Measurements from ENCODE around the gene TAMALIN.

- TF ChIP-seq MAFK (IDR thresholded peaks at IDR 0.05; ENCODE audit: low read depth, low read length): no peak
- TF ChIP-seq CTCF (conservative IDR thresholded peaks at IDR 0.05; ENCODE audit: low read depth, low read length): no peak
- TF ChIP-seq POLR2A (IDR thresholded peaks at IDR 0.05; ENCODE audit: low read depth, low read length): 0 out of 2 replicates have a peak, but pooled peaks have one; percentile 61
- no peak for TF ChIP-seq RFX5 (IDR thresholded peaks at IDR 0.05; ENCODE audit: low read depth, low read length)
- no peak; the same call in 1 of the 2 replicates for TF ChIP-seq CHD1 (IDR thresholded peaks at IDR 0.05; ENCODE audit: low read depth, low read length)
- no peak for TF ChIP-seq USF2 (IDR thresholded peaks at IDR 0.05; ENCODE audit: low read depth, low read length)
- no peak for TF ChIP-seq ELK1 (IDR thresholded peaks at IDR 0.05; ENCODE audit: borderline replicate concordance, low read depth, low read length)
- TF ChIP-seq RCOR1 (IDR thresholded peaks at IDR 0.05; ENCODE audit: insufficient replicate concordance, low read length): no peak
- no peak for TF ChIP-seq MXI1 (IDR thresholded peaks at IDR 0.05; ENCODE audit: borderline replicate concordance, low read depth, low read length)
- TF ChIP-seq FOS (IDR thresholded peaks at IDR 0.05; ENCODE audit: low read depth, low read length): no peak
- TF ChIP-seq CEBPB (IDR thresholded peaks at IDR 0.05; ENCODE audit: low read depth, low read length): 0 out of 2 replicates have a peak, but pooled peaks have one; percentile 10
- TF ChIP-seq MAZ (IDR thresholded peaks at IDR 0.05; ENCODE audit: borderline replicate concordance, low read depth, low read length): no peak
- TF ChIP-seq RAD21 (IDR thresholded peaks at IDR 0.05; ENCODE audit: low read length): no peak
- TF ChIP-seq NFE2L2 (IDR thresholded peaks at IDR 0.05; ENCODE audit: low read depth, low read length): no peak
Observed at GRCh38 chr12:52032446-52032803, 25.7 kb downstream of the TAMALIN start.
